ENCODE results near the gene TJAP1. TPM values are rescaled to one million over a fixed set of nuclear protein-coding genes. Genes with fewer than 3 reads are reported as not detected.

Gene TJAP1
- total and polyA plus RNA-seq, 2 donors (not counting 3 experiments of a cell fraction or from before 2014, with no cell fraction given) = 28.4 to 31.8 TPM

- H3K9me3 ChIP-seq (replicated peaks; ENCODE audit: control insufficient read depth, insufficient read depth, low read length) = no peaks in the 10 kb centered on the region
- no peak for FAIRE-seq
These were observed 1.9 kb upstream of the TJAP1 start for GRCh38 chr6:43475516-43475915.

More at GRCh38 chr6:43475516-43475915, 1.9 kb upstream of the TJAP1 start:
- Histone ChIP-seq H3K27me3 (ENCODE audit: control insufficient read depth in 2 of 2, insufficient read depth in 2 of 2, low read length in 2 of 2) (peaks cover 0 to 3% of the 10 kb centered on the region in 2 experiments), H3K79me2 (ENCODE audit: control insufficient read depth, insufficient read depth, low read length) (peaks cover 14% of the 10 kb centered on the region), H3K36me3 (ENCODE audit: control insufficient read depth in 2 of 2, extremely low read depth in 1 of 2, insufficient read depth in 2 of 2, low read length in 2 of 2) (no peaks in the 10 kb centered on the region), H3K4me1 (ENCODE audit: control insufficient read depth, extremely low read depth, insufficient read depth, low read length) (peaks cover 9% of the 10 kb centered on the region), H3K4me3 (replicated peaks in 1 of 3; ENCODE audit: insufficient read depth in 1 of 3, low read depth in 1 of 3, low read length in 3 of 3) (no peak overlapping the region), H3K9ac (replicated peaks; ENCODE audit: extremely low read depth, insufficient read depth, low read length) (no peak overlapping the region), H3K9me1 (replicated peaks; ENCODE audit: control insufficient read depth, extremely low read depth, insufficient read depth, low read length) (no peaks in the 10 kb centered on the region), H4K20me1 (replicated peaks; ENCODE audit: control insufficient read depth, extremely low read depth, insufficient read depth, low read length) (no peaks in the 10 kb centered on the region), H3K4me2 (ENCODE audit: insufficient read depth, low read length) (no peak overlapping the region), H3K27ac (ENCODE audit: insufficient read depth, low read depth, low read length) (no peak overlapping the region), H2AFZ (ENCODE audit: low read depth, low read length) (no peak overlapping the region)
- CTCF ChIA-PET = interaction anchor here (1.2 to 1.6 kb wide), 3 partner anchors 16 to 30 kb away, joined by 3 to 4 read pairs (median 3); no protein-coding TSS in a partner anchor
- no peak for DNase-seq (ENCODE audit: low read depth, low spot score)
- dilution Hi-C loops (cut with MboI; ENCODE audit: extremely low pct_ligation_motif_present, low sequenced_read_pairs) = no loop called here
- POLR2A ChIA-PET = interaction anchor here (0.6 kb wide), 1 partner anchor 21 kb away, joined by 3 read pairs; no protein-coding TSS in a partner anchor
- intact Hi-C loops (cut with micrococcal nuclease) = no loop called here
- no peak for TF ChIP-seq CTCF (IDR thresholded peaks at IDR 0.05; ENCODE audit: extremely low read depth in 1 of 2, insufficient read depth in 1 of 2, low read depth in 1 of 2, low read length in 2 of 2)
- no peak for TF ChIP-seq POLR2A (IDR thresholded peaks at IDR 0.05; ENCODE audit: low read depth, low read length)
- TF ChIP-seq POLR2AphosphoS5 (IDR thresholded peaks at IDR 0.05; ENCODE audit: insufficient read depth, low read depth, low read length) = no peak
- TF ChIP-seq FOS (IDR thresholded peaks at IDR 0.05; ENCODE audit: borderline replicate concordance, insufficient read depth, low read length) = no peak
- TF ChIP-seq MYC (IDR thresholded peaks at IDR 0.05; ENCODE audit: low read depth, low read length) = no peak
- TF ChIP-seq JUN (IDR thresholded peaks at IDR 0.05; ENCODE audit: borderline replicate concordance, insufficient read depth, insufficient read length, low read depth) = no peak
- TF ChIP-seq GATA2 (IDR thresholded peaks at IDR 0.05; ENCODE audit: insufficient read depth, insufficient read length, low read depth, low read length) = no peak
- TF ChIP-seq MAX (IDR thresholded peaks at IDR 0.05; ENCODE audit: insufficient read depth, insufficient read length) = no peak
- no peak for TF ChIP-seq EZH2 (IDR thresholded peaks at IDR 0.05; ENCODE audit: borderline replicate concordance, low read depth, low read length, severe bottlenecking)
- BruUV-seq (replicated peaks) = no TSS peak
